Muscle layer of colon (tissue), 2 donors: ENCODE measurements around the gene MTREX.
"Not testable (repeated sequence)": the region's sequence is repeated elsewhere in the genome, so short reads cannot be mapped to it uniquely, and the experiment has no call there.

Experiments
- H3K27ac ChIP-seq: one replicate; pipeline ENCODE4 v1.7.0; 2013; ENCODE audit warnings: low read depth, mild to moderate bottlenecking, low read length, moderate library complexity
- H3K27me3 ChIP-seq, 2 donors: one replicate each; pipeline ENCODE4 v1.7.0; 2013; ENCODE audit warnings: low read length in 2 of 2, mild to moderate bottlenecking in 2 of 2; ENCODE audit not compliant: insufficient read depth in 2 of 2, control insufficient read depth in 1 of 2
- H3K36me3 ChIP-seq: one replicate; pipeline ENCODE4 v1.7.0; 2013; ENCODE audit warnings: mild to moderate bottlenecking, low read length; ENCODE audit not compliant: insufficient read depth
- H3K4me1 ChIP-seq: one replicate; pipeline ENCODE4 v1.7.0; 2013; ENCODE audit warnings: mild to moderate bottlenecking, low read length; ENCODE audit not compliant: insufficient read depth
- H3K4me3 ChIP-seq, 2 donors: one replicate each; pipeline ENCODE4 v1.7.0; 2013; ENCODE audit warnings: low read length in 2 of 2, low read depth in 1 of 2, mild to moderate bottlenecking in 1 of 2, moderate library complexity in 1 of 2
- H3K9ac ChIP-seq: one replicate; pipeline ENCODE4 v1.7.0; 2013; ENCODE audit warnings: low read length
- H3K9me3 ChIP-seq: one replicate; pipeline ENCODE4 v1.7.0; 2013; ENCODE audit warnings: mild to moderate bottlenecking, low read length
- donor health status: abdominal sarcoma.
- donor health status: Adenocarcinoma of cecum.

The MTREX gene

DNA sequence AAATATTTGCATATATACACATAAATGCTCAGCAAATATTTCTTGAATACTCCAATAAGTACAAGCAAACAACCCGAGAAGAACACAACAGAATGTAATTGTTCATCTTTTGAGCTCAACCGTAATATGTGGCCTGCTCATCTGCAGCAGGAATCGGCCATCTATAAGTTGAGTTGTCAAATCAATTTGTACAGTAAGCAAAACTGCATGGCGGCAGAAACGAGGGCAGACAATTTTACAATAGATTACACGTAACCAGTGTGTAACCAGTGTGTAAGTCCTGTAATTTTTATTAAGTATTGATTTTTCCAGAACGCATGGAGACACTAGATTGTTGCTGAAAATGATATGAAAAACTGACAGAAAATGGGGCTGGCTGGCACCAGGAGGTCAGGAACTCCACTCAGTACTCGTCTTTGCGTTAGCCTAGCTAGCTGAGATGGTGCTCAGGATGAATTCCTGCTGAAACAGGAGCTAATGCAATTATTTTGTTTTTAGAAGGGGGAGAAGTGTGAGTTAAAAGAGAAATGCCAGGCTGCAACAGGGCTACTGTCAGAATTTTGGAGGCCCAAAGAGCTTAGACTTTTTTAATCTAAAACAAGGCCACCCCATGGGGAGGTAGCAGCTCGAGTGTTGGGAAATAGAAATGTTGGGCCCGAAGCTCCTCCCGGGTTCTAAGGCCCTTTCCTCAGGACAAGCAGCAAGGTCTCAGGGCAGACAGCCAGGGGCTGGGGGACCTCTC, 977 bp upstream of the MTREX start:
- H3K4me3 ChIP-seq = peak overlapping the region; percentile 82 to 95
- peak overlapping the region; percentile 93 for H3K27ac ChIP-seq
- H3K27me3 ChIP-seq = no peaks in the 10 kb centered on the region
- no peaks in the 10 kb centered on the region for H3K9me3 ChIP-seq
- peak overlapping the region; percentile 77 for H3K9ac ChIP-seq
- peaks cover 44% of the 10 kb centered on the region for H3K4me1 ChIP-seq
- H3K36me3 ChIP-seq = no peaks in the 10 kb centered on the region

- H3K9me3 ChIP-seq = no peaks in the 10 kb centered on the region
- peaks cover 44% of the 10 kb centered on the region for H3K4me1 ChIP-seq
- no peaks in the 10 kb centered on the region for H3K27me3 ChIP-seq
- peak overlapping the region; percentile 77 for H3K9ac ChIP-seq
- H3K36me3 ChIP-seq = no peaks in the 10 kb centered on the region
- H3K4me3 ChIP-seq = peak overlapping the region; percentile 82 to 95
- peak overlapping the region; percentile 93 for H3K27ac ChIP-seq
These were observed 556 bp downstream of the MTREX start for GRCh38 chr5:55308254-55308836.

DNA sequence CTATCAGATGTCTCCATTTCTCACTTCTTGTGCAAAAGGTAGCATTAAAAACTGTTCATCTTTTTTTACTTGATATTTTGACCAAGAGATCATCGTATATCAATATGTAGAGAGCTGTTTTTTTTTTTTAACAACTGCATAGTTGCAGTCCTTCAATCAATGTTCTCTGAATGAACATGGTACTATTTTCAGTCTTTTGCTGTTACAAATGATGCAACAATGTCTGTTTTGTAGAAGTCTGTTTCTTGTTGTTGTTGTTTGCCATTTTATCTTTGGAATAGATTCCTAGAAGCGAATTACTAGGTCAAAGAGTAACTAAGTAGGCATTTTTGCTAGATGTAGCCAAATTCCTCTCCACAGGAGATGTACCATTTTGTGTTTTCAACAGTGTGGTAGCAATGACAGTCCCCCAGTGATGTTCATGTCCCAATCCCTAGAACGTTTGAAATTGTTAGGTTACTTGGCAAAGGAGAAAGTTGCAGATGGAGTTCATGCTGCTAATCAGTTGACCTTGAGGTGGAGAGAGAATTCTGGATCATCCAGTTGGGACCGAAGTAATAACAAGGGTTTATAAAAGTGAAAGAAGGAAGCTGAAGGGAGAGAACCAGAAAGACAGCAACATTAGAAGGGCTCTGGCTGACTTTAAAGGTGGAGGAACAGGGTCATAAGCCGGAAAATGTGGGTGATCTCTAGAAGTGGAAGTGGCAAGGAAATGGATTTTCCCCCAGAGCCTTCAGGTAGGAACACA, 6.3 kb downstream of the MTREX start:
- Histone ChIP-seq H3K4me3 (no peak overlapping the region), H3K27ac (no peak overlapping the region)

GRCh38 chr5:55316289-55316688, 8.5 kb downstream of the MTREX start:
- H3K9me3 ChIP-seq = no peaks in the 10 kb centered on the region
- no peaks in the 10 kb centered on the region for H3K27me3 ChIP-seq
- H3K36me3 ChIP-seq = no peaks in the 10 kb centered on the region
- H3K4me3 ChIP-seq = no peak overlapping the region
- no peak overlapping the region for H3K9ac ChIP-seq
- no peak overlapping the region for H3K27ac ChIP-seq
- H3K4me1 ChIP-seq = peaks cover 8% of the 10 kb centered on the region

More for the DNA sequence above, 6.3 kb downstream of the MTREX start:
- Histone ChIP-seq H3K9ac (no peak overlapping the region), H3K36me3 (no peaks in the 10 kb centered on the region), H3K27me3 (no peaks in the 10 kb centered on the region), H3K4me1 (peaks cover 19% of the 10 kb centered on the region), H3K9me3 (no peaks in the 10 kb centered on the region)

DNA sequence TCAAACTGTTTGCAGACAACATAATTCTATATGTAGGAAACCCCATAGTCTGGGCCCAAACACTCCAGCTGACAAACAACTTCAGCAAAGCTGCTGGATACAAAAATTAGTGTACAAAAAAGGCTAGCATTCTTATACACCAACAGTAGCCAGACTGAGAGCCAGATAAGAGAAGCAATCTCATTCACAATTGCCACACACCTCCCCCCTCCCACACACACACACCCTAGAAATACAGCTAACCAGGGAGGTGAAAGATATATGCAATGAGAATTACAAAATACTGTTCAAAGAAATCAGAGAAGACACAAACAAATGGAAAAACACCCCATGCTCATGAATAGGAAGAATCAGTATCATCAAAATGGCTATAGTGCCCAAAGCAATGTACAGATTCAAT, 9.0 kb downstream of the MTREX start:
- Histone ChIP-seq H3K27ac (no peak overlapping the region), H3K27me3 (no peaks in the 10 kb centered on the region), H3K4me3 (no peak overlapping the region), H3K4me1 (peaks cover 8% of the 10 kb centered on the region), H3K9ac (no peak overlapping the region), H3K36me3 (no peaks in the 10 kb centered on the region), H3K9me3 (no peaks in the 10 kb centered on the region)

GRCh38 chr5:55318237-55318636, 10.4 kb downstream of the MTREX start:
- H3K9ac ChIP-seq, H3K9me3 ChIP-seq, H3K27ac ChIP-seq, H3K27me3 ChIP-seq, H3K4me1 ChIP-seq, H3K36me3 ChIP-seq, H3K4me3 ChIP-seq: not testable (repeated sequence)

DNA sequence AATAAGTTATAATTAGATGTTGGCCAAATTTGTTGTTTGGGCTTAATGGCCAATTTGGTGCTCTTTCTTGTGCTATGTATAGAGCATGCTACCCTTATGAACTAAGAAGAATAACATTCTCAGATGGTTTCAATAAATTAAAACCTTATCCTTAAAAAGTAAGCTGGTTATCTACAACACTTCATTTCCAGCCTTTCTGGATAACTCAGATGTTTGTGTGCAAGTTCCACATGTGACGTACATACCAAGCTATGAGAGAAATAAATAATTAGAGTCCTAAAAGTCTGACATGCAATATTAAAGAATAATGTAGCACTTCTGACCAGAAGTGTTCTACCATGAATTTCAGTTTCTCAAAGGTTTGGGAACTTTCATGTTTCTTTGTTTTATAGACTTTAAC, 11.7 kb downstream of the MTREX start:
- H3K9ac ChIP-seq = no peak overlapping the region
- H3K9me3 ChIP-seq = no peaks in the 10 kb centered on the region
- H3K36me3 ChIP-seq = no peaks in the 10 kb centered on the region
- H3K4me1 ChIP-seq = peaks cover 8% of the 10 kb centered on the region
- no peak overlapping the region for H3K27ac ChIP-seq
- H3K27me3 ChIP-seq = no peaks in the 10 kb centered on the region
- H3K4me3 ChIP-seq = no peak overlapping the region

DNA sequence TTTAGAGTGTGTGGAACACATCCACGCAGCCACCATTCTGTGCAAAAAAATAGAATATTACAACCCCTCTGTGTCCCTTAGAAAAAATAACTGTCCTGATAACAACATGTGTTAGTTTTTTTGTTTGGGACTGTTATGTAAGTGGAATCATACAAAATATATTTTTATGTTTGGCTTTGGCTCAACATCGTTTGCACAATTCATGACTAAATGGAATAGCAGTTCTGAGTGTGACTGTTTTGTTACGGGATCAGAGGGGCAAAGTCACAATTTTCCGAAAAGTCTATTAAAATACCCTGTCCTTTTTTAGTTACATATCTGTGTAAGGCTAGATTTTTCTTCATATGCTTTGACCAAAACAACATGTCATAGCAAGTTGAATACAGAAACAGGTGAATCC, 12.8 kb downstream of the MTREX start:
- Histone ChIP-seq H3K4me3 (no peak overlapping the region), H3K9me3 (no peaks in the 10 kb centered on the region), H3K9ac (no peak overlapping the region), H3K36me3 (no peaks in the 10 kb centered on the region), H3K4me1 (peaks cover 8% of the 10 kb centered on the region), H3K27ac (no peak overlapping the region), H3K27me3 (no peaks in the 10 kb centered on the region)

- Histone ChIP-seq H3K9me3 (no peaks in the 10 kb centered on the region), H3K4me3 (no peak overlapping the region), H3K9ac (no peak overlapping the region), H3K36me3 (peaks cover 6% of the 10 kb centered on the region), H3K27ac (no peak overlapping the region), H3K27me3 (no peaks in the 10 kb centered on the region), H3K4me1 (peaks cover 8% of the 10 kb centered on the region)
These were observed 16.2 kb downstream of the MTREX start for GRCh38 chr5:55324006-55324405.

- no peak overlapping the region for H3K27ac ChIP-seq
- peaks cover under 1% of the 10 kb centered on the region for H3K4me1 ChIP-seq
These were observed 17.1 kb downstream of the MTREX start for GRCh38 chr5:55324815-55325418.

GRCh38 chr5:55325621-55326020, 17.8 kb downstream of the MTREX start:
- Histone ChIP-seq H3K27ac (no peak overlapping the region), H3K27me3 (no peaks in the 10 kb centered on the region), H3K4me3 (no peak overlapping the region), H3K9me3 (no peaks in the 10 kb centered on the region), H3K9ac (no peak overlapping the region), H3K36me3 (peaks cover 8% of the 10 kb centered on the region), H3K4me1 (no peaks in the 10 kb centered on the region)

More at GRCh38 chr5:55324815-55325418, 17.1 kb downstream of the MTREX start:
- Histone ChIP-seq H3K9ac (no peak overlapping the region), H3K27me3 (no peaks in the 10 kb centered on the region), H3K4me3 (no peak overlapping the region), H3K9me3 (no peaks in the 10 kb centered on the region), H3K36me3 (peaks cover 8% of the 10 kb centered on the region)
